GM21526 (cell line): ENCODE measurements around the gene PAGE1.
"Not testable (repeated sequence)": the region's sequence is repeated elsewhere in the genome, so short reads cannot be mapped to it uniquely, and the experiment has no call there.

Experiments used
- ATAC-seq: cut with Tn5 transposase; IDR thresholded peaks from one replicate; pipeline ENCODE4 v1.9.1; 2021; ENCODE audit warnings: moderate library complexity; ENCODE audit not compliant: unreplicated experiment, low FRiP score

PAGE1 gene, protein sequence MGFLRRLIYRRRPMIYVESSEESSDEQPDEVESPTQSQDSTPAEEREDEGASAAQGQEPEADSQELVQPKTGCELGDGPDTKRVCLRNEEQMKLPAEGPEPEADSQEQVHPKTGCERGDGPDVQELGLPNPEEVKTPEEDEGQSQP

DNA sequence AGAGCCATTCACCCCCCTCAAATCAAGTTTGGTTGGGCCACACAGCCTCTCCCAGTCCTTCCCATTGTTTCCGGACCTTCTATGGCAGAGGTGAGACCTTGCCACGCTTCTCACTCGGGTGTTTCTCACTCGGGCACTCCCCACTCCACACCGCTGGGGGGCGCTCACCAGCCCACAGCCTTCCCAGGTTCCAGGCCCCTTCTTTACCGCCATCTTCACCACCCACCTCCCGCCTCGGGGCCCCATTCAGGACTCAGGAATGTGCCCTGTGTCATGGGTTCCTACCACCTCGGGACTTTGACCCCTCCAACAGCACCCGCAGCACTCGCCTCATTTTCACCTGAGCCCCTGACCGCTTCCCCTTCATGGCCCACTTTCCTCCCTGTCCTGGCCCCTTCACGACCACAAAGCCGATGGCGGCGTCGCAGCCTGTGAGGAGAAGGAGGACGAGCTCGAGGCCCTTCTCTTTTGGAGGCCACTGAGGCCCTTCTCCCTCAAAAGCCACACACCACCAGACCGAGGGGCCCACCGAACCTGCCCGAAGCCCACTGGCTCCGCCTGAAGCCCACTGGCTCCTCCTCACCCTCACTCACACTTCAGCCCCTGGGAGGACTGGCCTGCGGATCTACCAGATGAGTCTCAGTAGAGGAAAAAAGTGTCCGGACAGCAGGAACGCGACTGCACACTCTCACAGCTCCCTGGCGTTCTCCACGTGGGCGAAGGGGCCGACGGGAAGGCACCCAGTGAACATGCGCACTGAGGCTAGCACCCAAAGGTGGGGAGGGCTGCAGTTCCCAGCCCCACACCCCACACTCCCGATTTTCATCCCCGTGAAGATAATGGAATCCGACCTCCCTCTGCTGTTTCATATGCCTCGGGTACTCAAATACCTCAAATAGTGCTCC lies at the start of gene PAGE1:
Gene PAGE1, minus strand, starts transcription at position 709 of the 905 bp plus-strand sequence. CDS start 1,214 bp downstream, outside the sequence.
- ATAC-seq = no peak

DNA sequence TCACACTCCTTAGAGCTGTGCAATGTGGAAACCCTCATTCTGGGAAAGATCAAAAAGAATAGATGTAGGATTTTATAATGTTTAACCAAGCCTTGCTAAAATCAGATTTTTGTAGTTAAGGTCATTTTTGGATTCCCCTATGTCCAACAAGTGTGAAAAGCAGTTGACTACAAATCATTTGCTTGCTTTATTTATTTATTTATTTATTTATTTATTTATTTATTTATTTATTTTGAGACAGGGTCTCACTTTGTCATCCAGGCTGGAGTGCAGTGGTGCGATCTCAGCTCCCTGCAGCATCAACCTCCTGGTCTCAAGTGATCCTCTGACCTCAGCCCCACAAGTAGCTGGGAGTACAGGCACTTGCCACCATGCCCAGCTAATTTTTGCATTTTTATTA lies 45.7 kb upstream of the PAGE1 start:
- ATAC-seq = not testable (repeated sequence)

DNA sequence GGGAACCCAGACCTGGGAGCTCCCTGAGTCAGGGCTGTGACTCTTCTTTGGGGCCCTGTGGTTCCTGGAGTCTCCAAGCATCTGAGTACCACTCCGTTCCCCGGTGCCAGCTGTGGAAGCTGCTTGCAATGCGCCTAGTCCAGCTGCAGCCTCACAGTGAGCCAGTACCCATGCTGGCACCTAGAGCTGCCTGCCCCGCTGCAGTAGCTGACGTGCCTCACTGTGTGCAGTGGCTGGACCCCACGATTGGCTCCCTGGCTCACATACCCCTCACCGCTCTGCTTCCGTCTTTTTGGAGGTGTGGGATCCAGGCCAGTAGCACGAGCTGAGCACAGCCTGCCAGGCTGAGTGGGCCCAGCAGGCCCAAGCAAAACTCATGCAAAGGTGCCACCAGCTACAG lies 32.1 kb upstream of the PAGE1 start:
- ATAC-seq = no peak

DNA sequence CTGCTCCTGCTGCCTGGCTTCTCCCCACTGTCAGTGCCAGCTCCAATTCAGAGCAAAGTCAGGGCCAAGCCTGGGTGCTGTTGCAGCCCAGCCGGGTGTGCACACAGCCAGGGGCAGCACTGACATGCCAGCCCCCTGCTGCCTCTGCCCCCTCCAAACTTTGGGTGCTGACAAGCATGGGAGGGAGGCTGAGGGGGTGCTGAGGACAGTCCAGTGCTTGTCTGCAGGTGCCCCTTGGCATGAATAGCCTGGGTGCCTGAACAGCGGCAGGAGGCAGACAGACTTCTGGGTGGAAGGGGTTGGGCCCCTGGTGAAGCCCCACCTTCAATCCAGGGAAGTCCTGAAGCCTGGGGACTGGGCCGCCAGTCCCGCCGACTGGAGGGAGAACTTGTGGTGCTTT lies 31.2 kb upstream of the PAGE1 start:
- no peak for ATAC-seq

DNA sequence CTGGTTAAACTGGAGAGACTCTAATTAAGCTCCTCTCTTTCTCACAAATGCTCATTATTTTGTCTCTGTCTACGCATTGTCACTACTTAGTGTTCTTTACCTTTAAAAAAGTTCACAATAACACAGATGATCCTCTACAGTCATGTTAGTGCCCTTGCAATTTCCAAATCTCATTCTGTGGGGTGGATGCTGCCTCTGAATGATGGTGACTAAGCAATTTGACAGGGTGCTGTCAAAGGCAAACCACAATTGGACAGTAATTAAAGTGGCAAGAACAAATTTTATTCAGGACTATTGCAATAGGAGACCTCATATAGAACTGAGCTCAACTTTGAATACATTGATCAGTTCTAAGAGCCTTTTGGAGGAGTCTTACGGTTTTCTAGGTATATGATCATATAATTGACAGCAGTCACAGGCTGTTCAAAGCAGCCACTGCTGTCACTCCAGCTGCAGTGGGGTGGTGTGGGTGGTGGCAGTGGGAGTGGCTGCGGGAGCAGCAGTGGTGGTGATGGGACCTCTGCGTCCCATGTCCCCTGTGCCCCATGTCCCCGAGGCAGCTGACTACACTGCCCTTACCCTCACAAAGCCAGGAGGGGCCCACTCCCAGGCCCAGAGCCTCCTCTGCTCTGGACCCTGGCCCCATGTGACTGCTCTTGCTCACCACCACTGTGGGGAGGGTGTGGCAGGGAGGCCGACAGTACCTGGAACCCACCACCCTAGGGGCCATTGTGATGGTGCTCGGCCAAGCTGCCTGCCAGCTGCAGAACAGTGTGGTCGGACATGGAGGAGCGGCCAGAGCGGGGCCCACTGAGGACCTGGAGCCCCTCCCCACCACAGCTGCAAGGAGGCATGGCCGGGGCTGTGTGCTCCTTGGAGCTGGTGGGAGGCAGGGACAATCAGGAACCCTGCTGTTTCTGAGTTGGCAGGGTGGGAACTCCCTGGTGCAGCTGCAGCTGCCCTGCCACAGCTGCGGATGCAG lies 30.4 kb upstream of the PAGE1 start:
- no peak for ATAC-seq

DNA sequence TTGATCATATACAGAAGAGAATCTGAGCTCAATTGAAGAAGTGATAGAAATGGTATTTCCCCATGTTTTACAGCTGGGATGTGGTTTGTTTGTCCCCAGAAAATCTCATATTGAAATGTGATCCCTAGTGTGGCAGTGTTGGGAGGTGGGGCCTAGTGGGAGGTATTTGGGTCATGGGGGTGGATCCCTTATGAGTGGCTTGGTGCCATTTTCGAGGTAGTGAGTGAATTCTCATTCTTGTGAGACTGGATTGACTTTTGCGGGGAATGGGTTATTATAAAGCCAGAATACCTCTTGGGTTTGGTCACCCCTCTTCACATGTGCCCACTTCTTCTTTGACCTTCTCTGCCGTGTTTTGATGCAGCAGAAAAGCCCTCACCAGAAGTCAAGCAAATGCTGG lies 29.6 kb upstream of the PAGE1 start:
- ATAC-seq = no peak

DNA sequence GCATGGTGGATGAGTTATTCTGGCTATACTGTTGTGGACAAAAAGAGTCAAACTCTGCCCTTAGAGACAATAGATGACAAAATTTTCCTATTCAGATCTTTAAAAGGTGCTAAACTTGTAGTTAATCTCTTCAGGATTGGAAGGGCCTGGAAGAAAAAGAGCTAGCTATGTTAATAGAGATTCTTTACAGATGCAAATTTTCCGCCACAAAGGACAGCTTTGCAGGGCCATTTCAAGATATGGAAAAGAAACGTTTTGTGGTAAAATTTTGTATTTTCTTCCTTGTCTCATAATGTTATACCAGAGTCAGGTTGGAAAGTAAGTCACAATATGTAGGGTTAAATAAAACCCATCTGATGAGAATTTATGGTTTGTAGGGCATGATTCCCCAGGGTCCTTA lies 24.3 kb upstream of the PAGE1 start:
- ATAC-seq = not testable (repeated sequence)

DNA sequence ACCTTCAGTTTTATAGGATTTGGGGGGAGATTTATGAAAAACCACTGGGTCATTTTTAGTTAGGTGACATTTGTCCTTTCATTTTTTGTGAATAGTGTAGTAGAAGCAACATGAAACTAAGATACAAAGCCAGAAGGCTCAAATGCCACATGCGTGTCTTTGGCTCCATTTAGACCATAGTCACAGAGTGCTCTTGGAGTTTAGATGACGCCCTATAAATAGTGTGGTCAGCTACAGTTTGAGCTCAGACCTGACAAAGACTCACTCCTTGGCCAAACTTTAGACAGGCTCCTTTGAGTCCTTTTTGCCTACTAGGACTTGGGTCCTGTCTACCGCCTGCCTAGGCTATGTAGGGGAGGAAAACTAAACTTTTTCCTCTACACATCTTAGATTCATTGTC lies 16.8 kb upstream of the PAGE1 start:
- no peak for ATAC-seq

DNA sequence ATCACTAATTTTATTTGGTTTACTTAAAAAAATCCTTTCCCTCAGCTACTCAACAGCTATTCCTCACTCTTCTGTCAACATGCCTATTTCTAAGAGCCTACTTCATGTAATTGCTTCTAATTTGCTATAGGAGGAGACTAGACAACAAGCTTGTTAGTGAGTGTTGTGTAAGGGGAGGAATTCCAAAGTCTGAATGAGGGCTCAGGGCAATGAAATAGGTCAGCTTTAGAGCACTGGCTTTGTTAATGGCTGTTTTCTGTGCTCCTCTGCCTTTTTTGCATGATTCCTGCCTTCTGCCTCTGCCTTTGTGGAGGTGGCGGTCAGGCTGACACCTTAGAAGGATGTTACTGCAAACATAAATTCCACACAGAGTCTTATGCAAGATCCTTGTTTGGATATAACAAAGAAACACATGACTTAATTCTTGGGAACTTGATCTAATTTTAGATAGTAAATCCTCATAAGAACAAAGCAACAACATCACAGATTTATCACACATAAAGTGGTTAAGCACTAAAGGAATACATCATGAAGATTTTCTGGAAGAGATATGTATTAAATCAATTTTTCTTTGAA lies 15.0 kb upstream of the PAGE1 start:
- ATAC-seq = no peak

DNA sequence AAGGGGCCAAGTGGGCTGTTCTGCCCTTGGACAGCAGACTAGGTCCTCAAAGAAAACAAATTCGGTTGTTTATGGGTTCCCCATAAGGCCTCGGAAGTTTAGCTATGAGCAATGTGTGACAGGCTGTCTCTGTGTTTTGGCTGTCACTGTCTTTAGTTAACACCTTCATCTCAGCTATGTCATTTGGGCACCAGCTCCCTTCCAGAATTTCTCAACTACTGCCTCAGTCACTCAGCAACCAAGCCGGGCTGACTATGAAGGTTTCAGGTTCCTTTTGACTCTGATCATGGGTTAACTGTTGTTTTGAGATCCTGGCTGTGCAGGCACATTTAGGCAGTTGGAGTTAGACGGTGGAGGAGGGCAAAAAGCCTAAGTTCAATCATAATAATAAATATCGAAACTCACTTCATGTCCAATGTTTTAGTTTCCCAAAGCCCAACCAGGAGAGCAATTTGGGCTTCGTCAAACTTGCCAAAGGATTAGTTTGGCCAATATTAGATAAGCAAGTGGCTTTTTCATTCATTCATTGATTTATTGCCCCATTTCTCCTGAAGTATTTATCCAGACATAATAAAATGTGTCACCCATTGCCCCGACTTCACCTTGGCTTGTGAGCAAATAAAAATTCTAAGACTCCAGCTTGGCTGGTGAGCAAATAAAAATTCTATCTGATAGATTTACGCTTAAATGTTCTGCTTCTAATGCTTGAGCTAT lies 9.1 kb upstream of the PAGE1 start:
- ATAC-seq = no peak

DNA sequence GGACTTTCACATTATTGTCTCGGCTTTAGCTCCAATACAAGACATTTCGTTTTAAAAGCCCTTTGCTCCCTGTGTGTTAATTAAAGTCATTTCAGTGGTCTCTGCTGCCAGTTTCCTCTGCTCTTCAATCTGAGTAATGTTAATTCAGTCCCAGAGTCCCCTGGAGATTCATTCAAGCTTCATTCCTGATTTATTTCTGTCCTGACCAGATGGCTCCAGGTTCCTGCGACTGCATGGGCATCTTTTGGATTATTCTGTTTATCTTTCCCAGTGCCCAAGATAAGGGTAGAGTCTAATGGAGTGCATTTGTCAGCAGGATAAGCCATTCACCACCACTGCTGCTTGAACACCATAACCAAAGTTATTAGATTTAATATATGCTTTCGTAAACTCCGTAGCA lies 6.1 kb upstream of the PAGE1 start:
- no peak for ATAC-seq

DNA sequence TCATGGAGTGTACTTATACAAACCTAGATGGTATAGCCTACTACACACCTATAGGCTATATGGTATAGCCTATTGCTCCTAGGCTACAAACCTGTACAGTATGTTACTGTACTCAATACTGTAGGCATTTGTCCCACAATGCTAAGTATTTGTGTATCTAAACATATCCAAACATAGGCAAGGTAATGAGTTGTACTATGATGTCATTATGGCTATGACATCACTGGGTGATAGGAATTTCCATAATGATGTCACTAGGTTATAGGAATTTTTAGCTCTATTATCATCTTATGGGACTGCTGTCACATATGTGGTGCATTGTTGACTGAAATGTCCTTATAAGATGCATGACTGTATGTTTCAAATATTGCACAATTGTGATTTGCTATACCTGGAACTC lies 5.5 kb upstream of the PAGE1 start:
- no peak for ATAC-seq

DNA sequence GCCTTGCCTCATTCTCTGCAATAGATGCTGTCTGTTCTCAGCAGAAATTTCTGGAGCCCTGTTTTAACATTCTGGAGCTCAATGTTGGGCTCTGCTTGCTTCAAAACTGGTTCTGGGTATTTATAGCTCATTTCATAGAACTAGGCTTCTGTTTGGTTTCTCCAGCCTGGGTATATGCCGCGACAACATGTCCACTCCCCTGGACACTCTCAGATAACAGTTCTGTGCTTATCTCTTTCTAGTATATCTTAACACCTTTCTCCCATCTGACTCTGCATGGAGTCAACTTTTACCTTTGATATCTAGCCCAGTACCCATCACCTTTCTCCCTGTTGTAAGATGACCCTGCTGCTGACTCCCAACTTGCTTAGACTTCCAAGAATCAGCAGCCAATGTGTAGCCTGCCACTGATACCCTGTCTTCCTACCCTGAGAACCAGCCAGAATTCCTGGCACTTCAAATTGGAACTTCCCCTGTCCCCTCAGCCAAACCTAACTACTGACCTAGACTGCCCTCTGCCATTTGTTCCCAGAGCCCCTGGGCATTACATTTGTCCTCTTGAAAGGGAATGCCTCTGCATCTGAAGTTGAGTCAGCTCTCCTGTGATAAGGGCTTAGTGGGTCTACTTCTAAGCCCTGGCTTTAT lies 20.6 kb downstream of the PAGE1 start:
- ATAC-seq = no peak

DNA sequence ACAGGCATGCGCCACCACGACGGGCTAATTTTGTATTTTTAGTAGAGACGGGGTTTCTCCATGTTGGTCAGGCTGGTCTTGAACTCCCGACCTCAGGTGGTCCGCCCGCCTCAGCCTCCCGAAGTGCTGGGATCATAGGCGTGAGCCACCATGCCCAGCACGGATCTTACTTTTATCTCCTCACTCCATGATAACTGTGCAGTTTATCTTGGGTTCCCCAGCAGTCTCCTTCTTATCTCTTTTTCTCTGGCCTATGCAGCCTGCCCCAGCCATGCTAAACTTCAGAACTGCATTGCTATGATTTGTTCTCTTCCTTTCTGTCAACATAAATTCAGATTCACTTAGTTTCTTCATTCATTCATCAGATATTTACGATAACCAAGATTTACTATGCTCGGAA lies 22.4 kb downstream of the PAGE1 start:
- ATAC-seq = no peak

DNA sequence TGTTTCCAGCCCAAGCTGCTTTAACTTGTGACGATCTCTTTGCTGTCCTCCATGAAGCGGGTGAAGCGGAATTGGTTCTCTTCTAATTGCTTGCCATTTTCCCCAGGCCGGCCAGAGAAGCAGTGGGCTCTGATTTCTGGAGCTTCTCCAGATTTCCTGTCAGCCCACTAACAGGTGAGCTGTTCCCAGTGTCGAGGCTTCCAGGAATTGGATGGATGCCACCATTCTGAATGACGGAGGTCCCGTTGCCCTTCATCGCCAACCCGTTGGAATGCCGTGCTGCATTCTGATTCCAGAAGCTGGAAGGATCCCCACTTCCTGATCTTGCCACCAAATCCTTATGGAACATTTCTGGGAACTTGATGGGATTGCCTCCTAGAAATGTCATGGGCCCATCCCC lies 31.0 kb downstream of the PAGE1 start:
- ATAC-seq = no peak

DNA sequence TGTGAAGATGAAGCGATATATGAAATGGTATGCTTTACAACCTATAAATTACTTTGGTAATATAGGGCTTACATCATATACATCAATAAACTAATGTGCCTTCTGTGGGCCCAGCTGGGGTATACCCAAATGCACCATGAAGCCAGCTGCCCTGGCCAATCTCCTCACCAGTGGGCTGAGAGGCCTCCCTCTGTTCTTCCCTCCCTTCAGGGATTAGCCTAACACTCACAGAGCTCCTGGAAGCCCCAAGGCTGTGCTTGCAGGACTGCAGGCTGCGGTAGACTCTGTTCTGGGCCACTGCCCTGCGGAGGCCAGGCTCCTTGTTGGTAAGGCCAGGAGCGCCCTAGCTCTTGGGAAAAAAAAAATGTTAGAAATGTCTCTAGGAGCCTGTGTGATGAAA lies 33.9 kb downstream of the PAGE1 start:
- ATAC-seq = no peak

DNA sequence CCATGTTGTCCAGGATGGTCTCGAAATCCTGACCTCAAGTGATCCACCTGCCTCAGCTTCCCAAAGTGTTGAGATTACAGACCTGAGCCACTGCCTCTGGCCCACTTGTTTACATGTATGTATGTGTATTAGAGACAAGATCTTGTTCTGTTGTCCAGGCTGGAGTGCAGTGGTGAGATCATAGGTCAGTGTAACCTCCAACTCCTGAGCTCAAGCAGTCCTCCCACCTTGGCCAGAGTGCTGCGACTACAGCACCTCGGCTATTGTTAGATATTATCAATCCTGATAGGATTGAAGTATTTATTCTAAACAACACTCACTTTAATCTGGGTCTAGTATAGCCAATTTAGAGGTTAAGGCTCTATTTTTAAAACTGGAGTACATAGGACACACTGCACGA lies 36.0 kb downstream of the PAGE1 start:
- ATAC-seq = no peak

DNA sequence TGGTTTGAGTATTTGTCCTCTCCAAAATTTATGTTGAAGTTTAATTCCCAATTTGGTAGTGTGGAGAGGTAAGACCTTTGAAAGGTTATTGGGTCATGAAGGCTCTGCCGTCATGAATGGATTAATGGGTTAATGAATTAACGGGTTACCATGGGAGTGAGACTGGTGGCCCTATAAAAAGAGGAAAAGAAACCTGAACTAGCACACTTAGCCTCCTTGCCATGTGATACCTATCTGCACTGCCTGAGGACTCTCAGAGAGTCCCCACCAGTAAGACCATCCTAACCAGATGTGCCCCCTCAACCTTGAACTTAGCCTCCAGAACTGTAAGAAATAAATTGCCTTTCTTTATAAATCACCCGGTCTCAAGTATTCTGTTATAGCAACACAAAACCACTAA lies 39.3 kb downstream of the PAGE1 start:
- no peak for ATAC-seq

DNA sequence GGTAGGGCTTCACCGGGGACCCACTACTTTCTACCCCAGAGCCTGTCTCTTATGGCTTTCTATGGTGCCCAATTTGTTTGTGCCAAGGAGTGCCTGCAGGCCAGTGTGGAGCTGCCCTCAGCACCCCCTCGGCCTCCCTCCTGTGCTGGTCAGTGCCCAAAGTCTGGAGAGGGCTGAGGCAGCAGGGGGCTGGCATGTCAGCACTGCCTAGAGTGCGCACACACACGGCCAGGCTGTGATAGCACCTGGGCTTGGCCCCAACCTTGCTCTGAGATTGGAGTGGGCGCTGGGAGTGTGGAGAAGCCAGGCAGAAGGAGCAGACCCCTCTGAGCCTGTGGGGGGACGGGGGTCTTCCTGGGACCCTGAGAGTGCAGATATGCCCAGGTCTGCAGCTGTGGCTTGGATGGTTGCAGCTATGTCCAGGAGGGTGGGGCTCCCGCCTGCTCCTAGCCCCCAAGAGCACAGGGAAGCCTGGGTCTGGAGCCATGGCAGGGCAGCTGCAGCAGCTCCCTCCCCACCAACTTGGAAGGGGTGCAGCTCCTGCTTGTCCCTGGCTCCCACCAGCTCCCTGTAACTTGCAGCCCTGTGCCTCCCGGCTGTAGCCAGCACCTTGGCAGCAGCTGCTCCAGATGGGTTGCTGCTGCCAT lies 50.7 kb downstream of the PAGE1 start:
- ATAC-seq = no peak
